ENCODE results near the gene CPM.
A peak's percentile ranks its signal among the peaks of the same experiment; 100 is the strongest.

CPM gene

DNA sequence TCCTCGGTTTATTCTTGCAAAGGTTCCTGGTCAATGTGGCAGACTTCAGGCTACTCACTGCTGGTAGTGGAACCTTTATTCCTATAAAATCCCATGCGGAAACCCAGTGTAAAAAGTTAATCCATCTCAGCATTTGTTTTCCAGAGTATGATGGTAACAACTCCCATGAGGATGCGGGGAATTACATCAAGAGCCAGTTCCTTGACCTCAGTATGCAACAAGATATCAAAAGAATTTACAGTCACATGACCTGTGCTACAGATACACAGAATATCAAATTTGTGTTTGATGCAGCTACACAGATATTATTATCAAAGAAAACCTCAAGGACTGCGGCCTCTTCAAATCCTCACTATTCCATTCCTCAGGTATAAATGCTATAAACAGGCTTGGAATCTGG, 19.3 kb downstream of the CPM start:
- peak; percentile 19; the same call in 2 of the 3 replicates for ATAC-seq
- TF ChIP-seq ZFP3 (CRISPR knock-in tag; IDR thresholded peaks at IDR 0.05) (no peak), BACH2 (CRISPR knock-in tag; IDR thresholded peaks at IDR 0.05; ENCODE audit: borderline replicate concordance) (no peak), RARB (CRISPR knock-in tag; IDR thresholded peaks at IDR 0.05) (no peak), ZFP30 (CRISPR knock-in tag; IDR thresholded peaks at IDR 0.05) (no peak), CSDC2 (CRISPR knock-in tag; IDR thresholded peaks at IDR 0.05) (no peak), OSR1 (CRISPR knock-in tag; IDR thresholded peaks at IDR 0.05) (no peak), ZNF565 (CRISPR knock-in tag; conservative IDR thresholded peaks at IDR 0.05; ENCODE audit: low read depth) (no peak), ESRRG (CRISPR knock-in tag; IDR thresholded peaks at IDR 0.05) (no peak), SNAI2 (CRISPR knock-in tag; IDR thresholded peaks at IDR 0.05) (no peak), PPARA (CRISPR knock-in tag; IDR thresholded peaks at IDR 0.05; ENCODE audit: borderline replicate concordance) (no peak), ZC3H10 (CRISPR knock-in tag; IDR thresholded peaks at IDR 0.05) (no peak), ZNF8 (CRISPR knock-in tag; IDR thresholded peaks at IDR 0.05) (no peak), ZNF70 (CRISPR knock-in tag; IDR thresholded peaks at IDR 0.05) (no peak), ARNTL (CRISPR knock-in tag; IDR thresholded peaks at IDR 0.05; ENCODE audit: borderline replicate concordance, low read depth) (no peak), ISL1 (CRISPR knock-in tag; IDR thresholded peaks at IDR 0.05) (no peak), GLIS3 (CRISPR knock-in tag; IDR thresholded peaks at IDR 0.05) (no peak)
- TF ChIP-seq, protein P1, sequence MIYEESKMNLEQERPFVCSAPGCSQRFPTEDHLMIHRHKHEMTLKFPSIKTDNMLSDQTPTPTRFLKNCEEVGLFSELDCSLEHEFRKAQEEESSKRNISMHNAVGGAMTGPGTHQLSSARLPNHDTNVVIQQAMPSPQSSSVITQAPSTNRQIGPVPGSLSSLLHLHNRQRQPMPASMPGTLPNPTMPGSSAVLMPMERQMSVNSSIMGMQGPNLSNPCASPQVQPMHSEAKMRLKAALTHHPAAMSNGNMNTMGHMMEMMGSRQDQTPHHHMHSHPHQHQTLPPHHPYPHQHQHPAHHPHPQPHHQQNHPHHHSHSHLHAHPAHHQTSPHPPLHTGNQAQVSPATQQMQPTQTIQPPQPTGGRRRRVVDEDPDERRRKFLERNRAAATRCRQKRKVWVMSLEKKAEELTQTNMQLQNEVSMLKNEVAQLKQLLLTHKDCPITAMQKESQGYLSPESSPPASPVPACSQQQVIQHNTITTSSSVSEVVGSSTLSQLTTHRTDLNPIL (CRISPR knock-in tag; IDR thresholded peaks at IDR 0.05; ENCODE audit: low read depth) = no peak
- TF ChIP-seq, protein P2, sequence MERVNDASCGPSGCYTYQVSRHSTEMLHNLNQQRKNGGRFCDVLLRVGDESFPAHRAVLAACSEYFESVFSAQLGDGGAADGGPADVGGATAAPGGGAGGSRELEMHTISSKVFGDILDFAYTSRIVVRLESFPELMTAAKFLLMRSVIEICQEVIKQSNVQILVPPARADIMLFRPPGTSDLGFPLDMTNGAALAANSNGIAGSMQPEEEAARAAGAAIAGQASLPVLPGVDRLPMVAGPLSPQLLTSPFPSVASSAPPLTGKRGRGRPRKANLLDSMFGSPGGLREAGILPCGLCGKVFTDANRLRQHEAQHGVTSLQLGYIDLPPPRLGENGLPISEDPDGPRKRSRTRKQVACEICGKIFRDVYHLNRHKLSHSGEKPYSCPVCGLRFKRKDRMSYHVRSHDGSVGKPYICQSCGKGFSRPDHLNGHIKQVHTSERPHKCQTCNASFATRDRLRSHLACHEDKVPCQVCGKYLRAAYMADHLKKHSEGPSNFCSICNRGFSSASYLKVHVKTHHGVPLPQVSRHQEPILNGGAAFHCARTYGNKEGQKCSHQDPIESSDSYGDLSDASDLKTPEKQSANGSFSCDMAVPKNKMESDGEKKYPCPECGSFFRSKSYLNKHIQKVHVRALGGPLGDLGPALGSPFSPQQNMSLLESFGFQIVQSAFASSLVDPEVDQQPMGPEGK (CRISPR knock-in tag; IDR thresholded peaks at IDR 0.05; ENCODE audit: borderline replicate concordance) = no peak
- TF ChIP-seq, protein P3, sequence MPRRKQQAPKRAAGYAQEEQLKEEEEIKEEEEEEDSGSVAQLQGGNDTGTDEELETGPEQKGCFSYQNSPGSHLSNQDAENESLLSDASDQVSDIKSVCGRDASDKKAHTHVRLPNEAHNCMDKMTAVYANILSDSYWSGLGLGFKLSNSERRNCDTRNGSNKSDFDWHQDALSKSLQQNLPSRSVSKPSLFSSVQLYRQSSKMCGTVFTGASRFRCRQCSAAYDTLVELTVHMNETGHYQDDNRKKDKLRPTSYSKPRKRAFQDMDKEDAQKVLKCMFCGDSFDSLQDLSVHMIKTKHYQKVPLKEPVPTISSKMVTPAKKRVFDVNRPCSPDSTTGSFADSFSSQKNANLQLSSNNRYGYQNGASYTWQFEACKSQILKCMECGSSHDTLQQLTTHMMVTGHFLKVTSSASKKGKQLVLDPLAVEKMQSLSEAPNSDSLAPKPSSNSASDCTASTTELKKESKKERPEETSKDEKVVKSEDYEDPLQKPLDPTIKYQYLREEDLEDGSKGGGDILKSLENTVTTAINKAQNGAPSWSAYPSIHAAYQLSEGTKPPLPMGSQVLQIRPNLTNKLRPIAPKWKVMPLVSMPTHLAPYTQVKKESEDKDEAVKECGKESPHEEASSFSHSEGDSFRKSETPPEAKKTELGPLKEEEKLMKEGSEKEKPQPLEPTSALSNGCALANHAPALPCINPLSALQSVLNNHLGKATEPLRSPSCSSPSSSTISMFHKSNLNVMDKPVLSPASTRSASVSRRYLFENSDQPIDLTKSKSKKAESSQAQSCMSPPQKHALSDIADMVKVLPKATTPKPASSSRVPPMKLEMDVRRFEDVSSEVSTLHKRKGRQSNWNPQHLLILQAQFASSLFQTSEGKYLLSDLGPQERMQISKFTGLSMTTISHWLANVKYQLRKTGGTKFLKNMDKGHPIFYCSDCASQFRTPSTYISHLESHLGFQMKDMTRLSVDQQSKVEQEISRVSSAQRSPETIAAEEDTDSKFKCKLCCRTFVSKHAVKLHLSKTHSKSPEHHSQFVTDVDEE (CRISPR knock-in tag; IDR thresholded peaks at IDR 0.05) = no peak
- TF ChIP-seq, protein P4, sequence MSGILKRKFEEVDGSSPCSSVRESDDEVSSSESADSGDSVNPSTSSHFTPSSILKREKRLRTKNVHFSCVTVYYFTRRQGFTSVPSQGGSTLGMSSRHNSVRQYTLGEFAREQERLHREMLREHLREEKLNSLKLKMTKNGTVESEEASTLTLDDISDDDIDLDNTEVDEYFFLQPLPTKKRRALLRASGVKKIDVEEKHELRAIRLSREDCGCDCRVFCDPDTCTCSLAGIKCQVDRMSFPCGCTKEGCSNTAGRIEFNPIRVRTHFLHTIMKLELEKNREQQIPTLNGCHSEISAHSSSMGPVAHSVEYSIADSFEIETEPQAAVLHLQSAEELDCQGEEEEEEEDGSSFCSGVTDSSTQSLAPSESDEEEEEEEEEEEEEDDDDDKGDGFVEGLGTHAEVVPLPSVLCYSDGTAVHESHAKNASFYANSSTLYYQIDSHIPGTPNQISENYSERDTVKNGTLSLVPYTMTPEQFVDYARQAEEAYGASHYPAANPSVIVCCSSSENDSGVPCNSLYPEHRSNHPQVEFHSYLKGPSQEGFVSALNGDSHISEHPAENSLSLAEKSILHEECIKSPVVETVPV (CRISPR knock-in tag; IDR thresholded peaks at IDR 0.05) = no peak

DNA sequence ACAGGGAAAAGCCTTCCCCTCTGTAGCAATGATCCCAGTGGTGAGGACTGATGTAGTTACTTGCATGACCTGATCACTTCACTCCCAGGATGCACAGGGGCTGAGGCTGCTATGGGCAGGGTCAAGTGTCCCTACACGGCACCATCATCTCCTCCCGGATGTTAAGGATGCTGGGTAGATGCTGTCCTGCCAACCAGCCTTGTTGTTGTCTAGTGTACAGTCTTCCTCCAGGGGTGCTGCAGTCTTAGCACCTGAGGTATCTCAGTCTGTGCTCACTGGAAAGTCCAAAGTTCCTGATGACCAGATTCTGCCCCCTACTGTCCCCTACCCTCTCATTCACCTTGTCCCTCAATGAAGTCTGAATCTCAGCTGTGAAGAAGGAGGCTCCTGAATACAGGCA, 20.1 kb downstream of the CPM start:
- TF ChIP-seq ARNTL (CRISPR knock-in tag; IDR thresholded peaks at IDR 0.05; ENCODE audit: borderline replicate concordance, low read depth) = no peak
- TF ChIP-seq RARB (CRISPR knock-in tag; IDR thresholded peaks at IDR 0.05) = no peak
- no peak for TF ChIP-seq SNAI2 (CRISPR knock-in tag; IDR thresholded peaks at IDR 0.05)
- TF ChIP-seq, protein P4 (CRISPR knock-in tag; IDR thresholded peaks at IDR 0.05) = no peak
- TF ChIP-seq ESRRG (CRISPR knock-in tag; IDR thresholded peaks at IDR 0.05) = no peak
- TF ChIP-seq, protein P5, sequence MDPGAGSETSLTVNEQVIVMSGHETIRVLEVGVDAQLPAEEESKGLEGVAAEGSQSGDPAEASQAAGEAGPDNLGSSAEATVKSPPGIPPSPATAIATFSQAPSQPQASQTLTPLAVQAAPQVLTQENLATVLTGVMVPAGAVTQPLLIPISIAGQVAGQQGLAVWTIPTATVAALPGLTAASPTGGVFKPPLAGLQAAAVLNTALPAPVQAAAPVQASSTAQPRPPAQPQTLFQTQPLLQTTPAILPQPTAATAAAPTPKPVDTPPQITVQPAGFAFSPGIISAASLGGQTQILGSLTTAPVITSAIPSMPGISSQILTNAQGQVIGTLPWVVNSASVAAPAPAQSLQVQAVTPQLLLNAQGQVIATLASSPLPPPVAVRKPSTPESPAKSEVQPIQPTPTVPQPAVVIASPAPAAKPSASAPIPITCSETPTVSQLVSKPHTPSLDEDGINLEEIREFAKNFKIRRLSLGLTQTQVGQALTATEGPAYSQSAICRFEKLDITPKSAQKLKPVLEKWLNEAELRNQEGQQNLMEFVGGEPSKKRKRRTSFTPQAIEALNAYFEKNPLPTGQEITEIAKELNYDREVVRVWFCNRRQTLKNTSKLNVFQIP (CRISPR knock-in tag; IDR thresholded peaks at IDR 0.05; ENCODE audit: borderline replicate concordance, low read depth) = no peak
- TF ChIP-seq ZNF70 (CRISPR knock-in tag; IDR thresholded peaks at IDR 0.05) = no peak
- TF ChIP-seq TCF4 (CRISPR knock-in tag; IDR thresholded peaks at IDR 0.05; ENCODE audit: borderline replicate concordance) = no peak
- no peak for TF ChIP-seq ISL1 (CRISPR knock-in tag; IDR thresholded peaks at IDR 0.05)
- no peak for TF ChIP-seq ZNF565 (CRISPR knock-in tag; conservative IDR thresholded peaks at IDR 0.05; ENCODE audit: low read depth)
- TF ChIP-seq ZFP3 (CRISPR knock-in tag; IDR thresholded peaks at IDR 0.05) = no peak
- TF ChIP-seq, protein P2 (CRISPR knock-in tag; IDR thresholded peaks at IDR 0.05; ENCODE audit: borderline replicate concordance) = no peak
- no peak for TF ChIP-seq PPARA (CRISPR knock-in tag; IDR thresholded peaks at IDR 0.05; ENCODE audit: borderline replicate concordance)
- TF ChIP-seq, protein P1 (CRISPR knock-in tag; IDR thresholded peaks at IDR 0.05; ENCODE audit: low read depth) = no peak
- no peak for TF ChIP-seq BACH2 (CRISPR knock-in tag; IDR thresholded peaks at IDR 0.05; ENCODE audit: borderline replicate concordance)
- no peak for TF ChIP-seq CSDC2 (CRISPR knock-in tag; IDR thresholded peaks at IDR 0.05)
- TF ChIP-seq ZNF8 (CRISPR knock-in tag; IDR thresholded peaks at IDR 0.05) = no peak
- no peak for TF ChIP-seq TOX (CRISPR knock-in tag; IDR thresholded peaks at IDR 0.05; ENCODE audit: borderline replicate concordance)
- no peak for TF ChIP-seq GLIS3 (CRISPR knock-in tag; IDR thresholded peaks at IDR 0.05)
- no peak for TF ChIP-seq ZC3H10 (CRISPR knock-in tag; IDR thresholded peaks at IDR 0.05)
- ATAC-seq = no peak
